SJCRH30 (cell line): ENCODE measurements around the gene PDSS2. TPM values are rescaled to one million over a fixed set of nuclear protein-coding genes. Genes with fewer than 3 reads are reported as not detected.
"Not testable (repeated sequence)": the region's sequence is repeated elsewhere in the genome, so short reads cannot be mapped to it uniquely, and the experiment has no call there.

Experiments used
- DNase-seq, 2 experiments: peaks; one replicate each; pipeline ENCODE4 v3.0.0-alpha.2; 2015 to 2020
- H3K27ac ChIP-seq: fragments of 250-450 bp; sonication (Bioruptor Pico); 2 replicates; pipeline ENCODE4 v1.5.1; 2020; ENCODE audit warnings: mild to moderate bottlenecking, moderate library complexity
- H3K27me3 ChIP-seq: fragments of 250-450 bp; sonication (Bioruptor Pico); 2 replicates; pipeline ENCODE4 v1.5.1; 2020; ENCODE audit warnings: mild to moderate bottlenecking, moderate library complexity
- H3K36me3 ChIP-seq: fragments of 250-450 bp; sonication (Bioruptor Pico); 2 replicates; pipeline ENCODE4 v1.5.1; 2020; ENCODE audit warnings: mild to moderate bottlenecking, moderate library complexity
- H3K4me1 ChIP-seq: fragments of 250-450 bp; sonication (Bioruptor Pico); 2 replicates; pipeline ENCODE4 v1.5.1; 2020; ENCODE audit warnings: mild to moderate bottlenecking, moderate library complexity
- H3K4me3 ChIP-seq: fragments of 250-450 bp; sonication (Bioruptor Pico); 2 replicates; pipeline ENCODE4 v1.5.1; 2020; ENCODE audit warnings: mild to moderate bottlenecking, moderate library complexity
- H3K9me3 ChIP-seq: fragments of 250-450 bp; sonication (Bioruptor Pico); replicated peaks from 2 replicates; pipeline ENCODE4 v1.5.1; 2020; ENCODE audit warnings: mild to moderate bottlenecking, moderate library complexity
- total RNA-seq: library from RNA; depleted of rRNA; stranded (reverse); fragments of >200 nt; shearing (Covaris generic); gene quantifications from 2 replicates; pipeline ENCODE4 v1.2.3, GENCODE V29; 2014

PDSS2 gene
- total RNA-seq, 1 experiment from 2014 or later: 9.3 TPM

DNA sequence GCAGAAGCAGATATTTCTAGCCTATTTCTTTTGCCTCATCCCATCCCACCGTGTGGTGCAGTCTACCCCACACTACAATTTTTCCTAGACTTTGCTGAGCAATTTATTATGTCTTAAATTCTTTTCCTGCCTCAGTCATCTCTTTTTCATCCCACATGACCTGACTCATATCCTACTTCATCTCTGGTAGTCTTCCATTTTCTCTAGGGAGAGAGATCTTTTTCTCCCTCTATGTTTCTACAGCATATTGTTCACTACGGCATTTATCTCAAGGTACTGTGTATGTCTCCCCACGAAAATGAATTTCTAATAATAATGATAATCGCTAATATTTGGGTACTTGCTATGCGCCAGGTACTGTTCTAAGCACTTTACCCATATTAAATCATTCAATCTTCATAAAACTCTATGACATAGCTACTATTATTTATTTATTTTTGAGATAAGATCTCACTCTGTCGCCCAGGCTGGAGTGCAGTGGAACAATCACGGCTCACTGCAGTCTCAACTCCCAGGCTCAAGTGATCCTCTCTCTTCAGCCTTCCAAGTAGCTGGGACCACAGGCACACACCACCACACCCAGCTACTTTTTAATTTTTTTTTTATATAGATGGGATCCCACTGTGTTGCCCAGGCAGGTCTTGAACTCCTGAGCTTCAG lies 15.6 kb downstream of the PDSS2 start:
- no peak for DNase-seq
- Histone ChIP-seq H3K4me1 (no peaks in the 10 kb centered on the region), H3K9me3 (peaks cover 7% of the 10 kb centered on the region), H3K4me3 (no peak overlapping the region), H3K36me3 (0 out of 2 replicates have a peak, but pooled peaks cover 2% of the 10 kb centered on the region), H3K27ac (no peak overlapping the region), H3K27me3 (no peaks in the 10 kb centered on the region)

- H3K9me3 ChIP-seq: peaks cover 7% of the 10 kb centered on the region
- H3K36me3 ChIP-seq: 0 out of 2 replicates have a peak, but pooled peaks cover 2% of the 10 kb centered on the region
- no peaks in the 10 kb centered on the region for H3K27me3 ChIP-seq
- H3K4me3 ChIP-seq: no peak overlapping the region
- H3K27ac ChIP-seq: no peak overlapping the region
- DNase-seq: peak in 1 of 2 experiments; percentile 7
- no peaks in the 10 kb centered on the region for H3K4me1 ChIP-seq
Measured at GRCh38 chr6:107442938-107443607, 16.3 kb downstream of the PDSS2 start.

DNA sequence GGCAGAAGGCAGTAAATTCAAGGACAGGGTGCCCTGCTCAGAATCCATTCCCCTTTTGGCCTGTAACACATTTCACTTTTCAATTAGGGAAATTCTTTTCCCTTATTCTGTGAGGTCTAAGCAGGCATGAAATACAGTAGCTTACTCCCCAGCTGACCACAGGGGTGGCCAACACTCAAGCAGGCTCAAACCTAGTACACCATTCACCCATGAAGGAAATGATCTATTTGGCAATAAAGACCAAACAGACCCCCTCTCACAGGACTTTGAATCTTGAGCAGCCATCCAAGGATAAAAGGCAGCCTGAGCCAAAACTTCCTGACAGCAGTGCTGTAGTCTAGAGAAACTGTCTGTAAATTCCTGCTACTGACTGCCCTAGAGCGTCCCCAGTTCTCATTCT lies 17.7 kb downstream of the PDSS2 start:
- no peak for DNase-seq
- H3K4me1 ChIP-seq: no peaks in the 10 kb centered on the region
- 0 out of 2 replicates have a peak, but pooled peaks cover 2% of the 10 kb centered on the region for H3K36me3 ChIP-seq
- H3K27me3 ChIP-seq: no peaks in the 10 kb centered on the region
- no peak overlapping the region for H3K4me3 ChIP-seq
- peaks cover 5% of the 10 kb centered on the region for H3K9me3 ChIP-seq
- H3K27ac ChIP-seq: no peak overlapping the region

GRCh38 chr6:107440936-107441335 lies 18.4 kb downstream of the PDSS2 start:
- H3K4me3 ChIP-seq: no peak overlapping the region
- 0 out of 2 replicates have a peak, but pooled peaks cover 2% of the 10 kb centered on the region for H3K36me3 ChIP-seq
- DNase-seq: no peak

GRCh38 chr6:107439406-107439805 lies 20.0 kb downstream of the PDSS2 start:
- no peak for DNase-seq
- Histone ChIP-seq H3K36me3 (no peaks in the 10 kb centered on the region), H3K27me3 (no peaks in the 10 kb centered on the region), H3K4me1 (no peaks in the 10 kb centered on the region), H3K27ac (no peak overlapping the region), H3K9me3 (no peaks in the 10 kb centered on the region), H3K4me3 (no peak overlapping the region)

More at GRCh38 chr6:107440936-107441335, 18.4 kb downstream of the PDSS2 start:
- Histone ChIP-seq H3K4me1 (no peaks in the 10 kb centered on the region), H3K9me3 (no peaks in the 10 kb centered on the region; the same call in 1 of the 2 replicates), H3K27me3 (no peaks in the 10 kb centered on the region), H3K27ac (no peak overlapping the region)

- H3K27me3 ChIP-seq: no peaks in the 10 kb centered on the region
- no peaks in the 10 kb centered on the region for H3K4me1 ChIP-seq
- H3K36me3 ChIP-seq: no peaks in the 10 kb centered on the region
- no peak overlapping the region for H3K27ac ChIP-seq
- H3K9me3 ChIP-seq: no peaks in the 10 kb centered on the region
- no peak for DNase-seq
- no peak overlapping the region for H3K4me3 ChIP-seq
Measured at GRCh38 chr6:107437691-107438090, 21.7 kb downstream of the PDSS2 start.

DNA sequence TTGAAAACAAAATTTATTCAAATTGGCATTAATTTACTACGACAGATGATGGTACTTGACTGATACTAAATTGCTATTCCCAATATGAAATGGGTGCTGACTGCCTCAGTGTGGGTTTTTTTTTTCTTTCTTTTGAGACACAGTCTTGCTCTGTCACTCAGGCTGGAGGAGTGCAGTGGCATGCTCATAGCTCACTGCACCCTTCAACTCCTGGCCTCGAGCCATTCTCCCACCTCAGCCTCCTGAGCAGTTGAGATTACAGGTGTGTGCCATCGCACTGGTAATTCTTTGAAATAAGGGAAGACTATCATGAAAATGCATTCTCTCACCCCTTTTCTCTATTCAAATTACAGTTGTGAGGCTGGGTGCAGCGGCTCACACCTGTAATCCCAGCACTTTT lies 22.5 kb downstream of the PDSS2 start:
- no peaks in the 10 kb centered on the region for H3K9me3 ChIP-seq
- no peaks in the 10 kb centered on the region for H3K27me3 ChIP-seq
- no peak overlapping the region for H3K4me3 ChIP-seq
- H3K27ac ChIP-seq: no peak overlapping the region
- H3K4me1 ChIP-seq: no peaks in the 10 kb centered on the region
- no peaks in the 10 kb centered on the region for H3K36me3 ChIP-seq
- no peak for DNase-seq

GRCh38 chr6:107435798-107436197 lies 23.6 kb downstream of the PDSS2 start:
- Histone ChIP-seq H3K27me3 (no peaks in the 10 kb centered on the region), H3K4me3 (no peak overlapping the region), H3K27ac (no peak overlapping the region), H3K4me1 (no peaks in the 10 kb centered on the region), H3K9me3 (no peaks in the 10 kb centered on the region), H3K36me3 (no peaks in the 10 kb centered on the region)
- no peak for DNase-seq

- Histone ChIP-seq H3K27me3 (no peaks in the 10 kb centered on the region), H3K27ac (no peak overlapping the region), H3K4me3 (no peak overlapping the region), H3K4me1 (no peaks in the 10 kb centered on the region), H3K9me3 (no peaks in the 10 kb centered on the region), H3K36me3 (no peaks in the 10 kb centered on the region)
- DNase-seq: no peak
Measured at GRCh38 chr6:107434812-107435211, 24.6 kb downstream of the PDSS2 start.

- H3K36me3 ChIP-seq, H3K9me3 ChIP-seq, H3K4me1 ChIP-seq, DNase-seq, H3K27ac ChIP-seq, H3K4me3 ChIP-seq, H3K27me3 ChIP-seq: not testable (repeated sequence)
Measured at GRCh38 chr6:107425951-107426350, 33.4 kb downstream of the PDSS2 start.

- Histone ChIP-seq H3K36me3 (no peaks in the 10 kb centered on the region), H3K4me1 (no peaks in the 10 kb centered on the region), H3K4me3 (no peak overlapping the region), H3K27ac (no peak overlapping the region), H3K27me3 (no peaks in the 10 kb centered on the region), H3K9me3 (no peaks in the 10 kb centered on the region)
- no peak for DNase-seq
Measured at GRCh38 chr6:107423474-107423990, 35.8 kb downstream of the PDSS2 start.

DNA sequence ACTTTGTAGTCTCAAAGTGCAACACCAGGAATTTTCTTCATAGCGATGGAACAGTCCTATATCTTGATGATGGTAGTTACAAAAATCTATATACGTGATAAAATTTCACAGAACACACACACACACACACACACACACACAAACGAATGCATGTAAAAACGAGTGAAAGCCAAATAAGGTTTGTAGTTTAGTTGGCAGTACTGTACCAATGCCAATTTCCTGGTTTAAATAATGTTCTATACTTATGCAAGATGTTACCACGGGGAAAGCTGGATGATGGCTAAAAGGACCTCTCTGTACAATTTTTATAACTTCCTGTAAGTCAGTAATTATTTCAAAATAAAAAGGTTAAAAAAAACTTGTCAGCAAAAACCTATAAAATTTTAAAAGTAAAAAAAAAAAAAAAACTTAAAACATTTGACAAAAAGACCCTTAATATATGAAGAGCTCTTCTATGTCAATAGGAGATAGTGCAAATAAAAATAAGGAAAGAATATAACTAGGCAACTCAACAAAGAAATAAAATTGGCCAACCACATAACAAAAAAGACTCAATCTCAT lies 37.6 kb downstream of the PDSS2 start:
- no peaks in the 10 kb centered on the region for H3K4me1 ChIP-seq
- H3K27me3 ChIP-seq: no peaks in the 10 kb centered on the region
- no peak for DNase-seq

GRCh38 chr6:107419733-107420132 lies 39.6 kb downstream of the PDSS2 start:
- no peak for DNase-seq
- Histone ChIP-seq H3K9me3 (no peaks in the 10 kb centered on the region), H3K4me1 (no peaks in the 10 kb centered on the region), H3K36me3 (no peaks in the 10 kb centered on the region), H3K27me3 (no peaks in the 10 kb centered on the region), H3K4me3 (no peak overlapping the region), H3K27ac (no peak overlapping the region)

More for the DNA sequence above, 37.6 kb downstream of the PDSS2 start:
- no peak overlapping the region for H3K27ac ChIP-seq
- no peaks in the 10 kb centered on the region for H3K9me3 ChIP-seq
- no peak overlapping the region for H3K4me3 ChIP-seq
- H3K36me3 ChIP-seq: no peaks in the 10 kb centered on the region

GRCh38 chr6:107418118-107418517 lies 41.2 kb downstream of the PDSS2 start:
- H3K4me3 ChIP-seq: no peak overlapping the region
- no peaks in the 10 kb centered on the region for H3K4me1 ChIP-seq
- H3K9me3 ChIP-seq: no peaks in the 10 kb centered on the region
- no peak for DNase-seq
- H3K27me3 ChIP-seq: no peaks in the 10 kb centered on the region
- H3K27ac ChIP-seq: no peak overlapping the region
- no peaks in the 10 kb centered on the region for H3K36me3 ChIP-seq

- Histone ChIP-seq H3K4me3 (no peak overlapping the region), H3K27me3 (no peaks in the 10 kb centered on the region), H3K36me3 (no peaks in the 10 kb centered on the region), H3K4me1 (no peaks in the 10 kb centered on the region), H3K9me3 (no peaks in the 10 kb centered on the region), H3K27ac (no peak overlapping the region)
- DNase-seq: no peak
Measured at GRCh38 chr6:107416145-107416544, 43.2 kb downstream of the PDSS2 start.
